HG02610 (cell line): ENCODE data around the gene BIRC6.

Experiments
- ATAC-seq: cut with Tn5 transposase; IDR thresholded peaks from one replicate; pipeline ENCODE4 v1.9.1; 2021; ENCODE audit warnings: mild to moderate bottlenecking, moderate library complexity; ENCODE audit not compliant: unreplicated experiment

The BIRC6 gene

DNA sequence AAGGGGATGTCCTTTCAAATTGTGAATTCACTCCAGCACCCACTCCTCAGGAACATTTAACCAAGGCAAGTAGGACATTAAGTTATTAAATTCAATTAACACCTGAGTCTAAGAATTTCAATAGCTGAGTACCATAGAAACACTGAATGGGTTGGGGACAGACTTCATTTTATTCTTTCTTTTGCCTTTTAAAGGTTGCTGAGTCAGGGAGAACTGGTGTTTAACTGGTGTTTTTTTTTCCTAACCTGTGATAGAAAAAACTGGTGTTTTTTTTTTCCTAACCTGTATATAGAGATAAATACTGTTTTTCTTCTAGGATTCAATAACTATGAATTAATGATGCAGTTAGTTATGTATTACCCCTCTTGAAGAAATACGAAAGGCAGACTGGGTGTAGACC lies 309.9 kb downstream of the BIRC6 start:
- ATAC-seq, result no peak

DNA sequence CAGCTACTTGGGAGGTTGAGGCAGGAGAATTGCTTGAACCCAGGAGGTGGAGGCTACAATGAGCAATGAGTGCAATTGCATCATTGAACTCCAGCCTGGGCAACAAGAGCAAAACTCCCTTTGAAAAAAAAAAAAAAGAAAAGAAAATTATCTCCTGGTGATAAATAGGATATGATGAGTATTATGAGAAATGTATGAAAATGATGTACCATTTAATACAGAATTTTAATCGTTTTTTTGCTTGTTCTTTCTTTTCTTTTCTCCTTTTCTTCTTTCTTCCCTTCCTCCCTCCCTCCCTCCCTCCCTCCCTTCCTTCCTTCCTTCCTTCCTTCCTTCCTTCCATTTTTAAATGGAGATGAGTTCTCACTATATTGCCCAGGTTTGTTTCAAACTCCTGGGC lies 311.4 kb downstream of the BIRC6 start:
- ATAC-seq, result no peak
